Ammon's horn (tissue), 1 donor: ENCODE data around the gene CDR2L.
"Not testable (repeated sequence)": the region's sequence is repeated elsewhere in the genome, so short reads cannot be mapped to it uniquely, and the experiment has no call there.

ENCODE experiments used
- DNase-seq: peaks from one replicate; pipeline ENCODE4 v3.0.0-alpha.2; 2016; ENCODE audit warnings: low spot score

Gene CDR2L

DNA sequence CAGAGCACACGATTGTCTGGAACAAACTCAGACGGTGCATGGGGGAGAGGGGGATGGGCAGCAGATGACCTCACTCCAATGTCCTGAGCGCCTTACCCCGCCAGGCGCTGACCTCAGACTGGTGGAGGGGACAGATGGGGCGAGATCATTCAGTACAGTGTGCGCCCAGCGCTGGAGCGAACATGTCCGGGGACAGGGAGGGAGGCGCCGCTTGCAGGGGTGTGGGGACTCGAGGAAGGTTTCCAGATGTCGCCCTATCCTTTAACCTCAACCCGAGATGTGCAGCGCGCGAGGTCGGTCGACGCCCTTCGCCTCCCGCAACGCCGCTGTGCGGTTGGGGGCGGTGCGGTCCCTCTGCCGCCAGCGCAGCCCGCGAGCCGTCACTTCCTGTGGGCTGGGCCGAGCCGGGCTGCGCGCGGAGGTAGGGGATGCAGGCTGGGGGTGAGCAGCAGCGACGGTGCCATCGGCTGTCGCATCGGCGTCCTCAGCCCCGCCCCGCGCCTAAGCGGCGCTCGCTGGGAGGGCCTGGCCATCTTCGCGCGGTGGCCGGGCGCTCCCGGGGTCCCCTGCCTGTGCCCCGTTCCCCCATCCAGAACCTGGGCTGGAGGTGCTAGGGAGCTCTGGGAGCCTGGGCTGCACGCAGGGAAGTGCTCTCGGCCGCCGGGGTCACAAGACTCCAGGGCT lies 5.3 kb upstream of the CDR2L start:
- DNase-seq: peak; percentile 92

GRCh38 chr17:74982663-74983313 lies 4.6 kb upstream of the CDR2L start:
- DNase-seq: not testable (repeated sequence)

DNA sequence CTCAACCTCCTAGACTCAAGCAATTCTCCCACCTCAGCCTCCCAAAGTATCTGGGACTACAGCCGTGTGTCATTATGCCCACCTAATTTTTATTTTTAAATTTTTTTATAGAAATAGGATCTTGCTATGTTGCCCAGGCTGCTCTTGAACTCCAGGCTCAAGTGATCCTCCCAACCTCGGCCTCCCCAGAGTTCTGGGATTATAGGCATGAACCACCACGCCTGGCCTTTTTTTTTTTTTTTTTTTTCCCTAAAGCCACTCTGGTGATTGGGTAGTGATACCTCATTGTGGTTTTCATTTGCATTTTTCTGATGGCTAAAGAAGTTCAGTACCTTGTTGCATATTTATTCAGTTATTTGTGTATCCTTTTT lies 1.2 kb upstream of the CDR2L start:
- DNase-seq: no peak

- DNase-seq: peak; percentile 83
Measured at GRCh38 chr17:74987909-74988711, 678 bp downstream of the CDR2L start.

DNA sequence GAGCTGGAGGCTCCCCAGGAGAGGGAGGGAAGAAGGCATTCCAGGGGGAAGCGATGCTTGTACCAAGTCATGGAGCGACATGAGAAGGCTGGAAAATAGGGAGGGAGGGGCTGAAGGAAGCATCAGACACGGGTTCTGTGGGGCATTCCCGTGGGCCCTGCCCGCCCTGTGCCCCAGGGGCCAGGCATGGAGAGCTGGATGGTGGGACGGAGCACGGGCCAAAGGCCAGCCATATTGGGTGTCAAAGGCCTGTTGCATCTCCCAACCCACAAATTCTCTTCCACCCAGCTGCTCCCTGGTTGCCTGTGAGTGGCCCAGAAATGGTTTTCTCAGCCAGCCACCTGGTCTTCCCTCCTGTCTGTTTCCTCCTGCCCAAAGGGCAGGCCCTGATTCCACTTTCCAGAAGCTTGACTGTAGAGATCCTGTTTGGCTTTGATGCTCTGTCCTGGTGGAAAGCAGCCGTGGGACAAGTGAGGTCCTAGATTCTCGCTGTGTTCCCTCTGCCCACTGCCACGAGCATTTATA lies 3.2 kb downstream of the CDR2L start:
- DNase-seq: no peak

GRCh38 chr17:74992223-74992622 lies 4.8 kb downstream of the CDR2L start:
- DNase-seq: no peak

DNA sequence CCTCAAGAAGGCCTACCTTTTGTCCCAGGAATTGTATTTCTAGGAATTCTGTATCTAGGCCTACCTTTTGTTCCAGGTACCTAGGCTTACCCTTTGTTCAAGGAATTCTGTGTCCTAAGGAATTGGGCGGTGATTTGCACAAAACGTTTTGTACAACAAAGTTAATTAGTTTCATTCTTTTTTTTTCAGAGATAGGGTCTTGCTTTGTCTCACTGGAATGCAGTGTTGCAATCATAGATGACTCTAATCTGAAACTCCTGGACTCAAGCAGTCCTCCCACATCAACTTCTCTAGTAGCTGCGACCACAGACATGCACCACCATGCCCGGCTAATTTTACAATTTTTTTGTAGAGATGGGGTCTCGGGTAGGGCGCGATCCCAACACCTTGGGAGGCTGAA lies 7.0 kb downstream of the CDR2L start:
- DNase-seq: no peak

GRCh38 chr17:74995847-74996246 lies 8.4 kb downstream of the CDR2L start:
- DNase-seq: no peak

DNA sequence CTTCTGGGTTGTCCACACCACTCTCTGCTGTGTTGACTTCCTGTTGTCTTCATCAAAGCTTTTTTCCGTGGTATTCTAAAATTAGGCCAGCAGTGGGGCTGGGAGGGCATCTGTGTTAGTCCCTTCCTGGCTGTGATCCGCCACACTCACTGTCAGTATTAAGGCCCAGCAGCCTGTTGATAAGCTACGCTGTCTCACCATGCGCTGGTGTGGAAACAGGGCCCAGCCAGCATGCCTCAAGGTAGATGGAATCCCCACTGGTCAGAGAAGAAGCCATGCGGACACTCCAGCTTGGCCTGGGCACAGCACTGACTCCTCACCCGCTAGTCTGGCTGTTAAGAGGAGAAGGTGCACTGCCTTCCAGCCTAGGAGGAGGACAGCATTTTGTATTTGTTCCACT lies 11.4 kb downstream of the CDR2L start:
- DNase-seq: no peak

DNA sequence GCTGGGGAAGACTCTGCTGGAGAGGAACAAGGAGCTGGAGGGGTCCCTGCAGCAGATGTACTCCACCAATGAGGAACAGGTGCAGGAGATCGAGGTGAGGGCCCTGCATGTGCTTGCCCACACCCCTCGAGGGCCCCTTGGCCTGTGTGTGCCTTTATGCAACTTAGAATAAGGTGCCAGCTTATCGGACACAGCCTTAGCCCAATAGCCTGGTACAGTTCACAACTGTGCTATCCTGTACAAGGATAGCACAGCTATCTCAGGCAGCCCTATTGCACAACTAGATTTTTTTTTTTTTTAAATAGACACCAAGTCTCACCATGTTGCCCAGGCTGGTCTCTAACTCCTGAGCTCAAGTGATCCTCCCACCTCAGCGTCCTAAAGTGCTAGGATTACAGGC lies 12.1 kb downstream of the CDR2L start:
- DNase-seq: no peak

DNA sequence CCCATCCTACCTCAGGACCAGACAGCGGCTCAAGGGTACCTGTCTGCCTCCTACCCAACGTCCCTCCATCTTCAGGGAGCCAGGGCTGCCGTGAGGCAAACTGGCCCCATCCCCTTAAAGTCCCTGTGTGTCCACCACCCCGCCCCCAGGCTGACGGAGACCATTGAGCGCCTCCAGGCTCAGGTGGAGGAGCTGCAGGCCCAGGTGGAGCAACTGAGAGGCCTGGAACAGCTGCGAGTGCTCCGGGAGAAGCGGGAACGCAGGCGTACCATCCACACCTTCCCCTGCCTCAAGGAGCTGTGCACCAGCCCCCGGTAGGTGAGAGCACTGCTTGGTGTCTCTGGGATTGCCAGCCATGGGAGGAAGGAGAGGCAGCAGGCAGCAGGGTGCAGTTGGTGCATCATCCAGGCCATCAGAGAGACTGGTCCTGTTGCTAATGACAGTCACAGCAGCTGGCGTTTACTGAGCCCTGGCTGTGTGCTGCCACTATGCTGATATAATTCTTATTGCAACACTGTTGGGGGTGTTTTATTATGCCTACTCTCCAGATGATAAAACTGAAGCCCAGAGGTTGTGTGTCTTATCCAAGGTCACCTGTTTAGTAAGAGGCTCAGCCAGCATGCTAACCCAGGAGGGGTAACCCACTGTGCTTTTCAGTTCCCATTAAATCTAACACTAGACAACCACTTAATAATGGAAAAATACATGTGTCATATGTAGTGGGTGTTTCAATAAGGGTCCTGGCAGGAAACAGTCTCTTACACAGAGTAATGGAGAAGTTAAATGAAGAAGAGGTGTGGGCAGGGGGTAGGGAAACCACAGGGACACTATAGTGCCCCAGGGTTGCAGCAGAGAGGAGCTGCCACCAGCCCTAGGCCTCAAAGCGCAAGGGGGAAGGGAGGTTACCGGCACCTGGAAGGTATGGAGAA lies 14.7 kb downstream of the CDR2L start:
- DNase-seq: peak; percentile 48

GRCh38 chr17:75003070-75003956 lies 15.9 kb downstream of the CDR2L start:
- DNase-seq: no peak

- DNase-seq: no peak
Measured at GRCh38 chr17:75003957-75004355, 16.5 kb downstream of the CDR2L start.

DNA sequence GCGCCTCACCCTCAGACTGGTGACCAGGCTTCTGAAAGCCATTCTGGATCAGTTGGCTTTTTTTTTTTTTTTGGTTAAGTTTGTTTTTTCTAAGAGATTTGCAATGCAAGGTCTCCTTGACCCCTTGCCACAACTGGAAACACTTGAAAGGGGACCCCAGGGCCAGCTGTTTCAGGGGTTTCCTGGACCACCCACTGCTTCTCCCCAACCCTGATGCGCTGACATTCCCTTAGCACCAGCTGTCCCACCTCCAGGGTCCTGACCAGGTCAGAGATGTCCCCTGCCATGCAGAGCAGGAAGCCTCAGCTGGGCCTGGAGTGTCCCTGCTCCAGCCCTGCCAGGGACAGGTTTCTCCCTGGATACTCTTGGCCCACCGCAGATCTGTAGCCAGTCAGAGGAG lies 16.9 kb downstream of the CDR2L start:
- DNase-seq: no peak

DNA sequence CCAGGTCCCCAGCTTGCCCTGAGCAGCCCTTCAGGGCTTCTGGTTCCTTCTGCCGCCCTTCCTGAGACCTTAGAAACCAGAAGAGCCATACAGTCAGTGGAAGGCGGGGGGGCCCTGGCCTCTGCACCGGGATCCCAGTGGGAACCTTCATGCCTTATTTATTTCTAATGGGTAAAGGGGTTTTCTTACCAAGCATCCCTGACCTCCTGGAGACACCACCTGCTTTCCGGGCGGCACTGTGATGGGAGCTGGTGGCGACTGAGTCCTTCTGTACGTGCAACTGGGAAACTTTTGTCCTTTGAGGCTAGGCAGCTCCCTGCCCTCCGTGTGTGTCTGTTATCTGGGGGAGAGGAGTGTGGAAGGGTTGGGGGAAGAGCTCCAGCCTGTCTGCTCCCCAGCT lies 17.9 kb downstream of the CDR2L start:
- no peak for DNase-seq

GRCh38 chr17:75006084-75006483 lies 18.7 kb downstream of the CDR2L start:
- DNase-seq: not testable (repeated sequence)

DNA sequence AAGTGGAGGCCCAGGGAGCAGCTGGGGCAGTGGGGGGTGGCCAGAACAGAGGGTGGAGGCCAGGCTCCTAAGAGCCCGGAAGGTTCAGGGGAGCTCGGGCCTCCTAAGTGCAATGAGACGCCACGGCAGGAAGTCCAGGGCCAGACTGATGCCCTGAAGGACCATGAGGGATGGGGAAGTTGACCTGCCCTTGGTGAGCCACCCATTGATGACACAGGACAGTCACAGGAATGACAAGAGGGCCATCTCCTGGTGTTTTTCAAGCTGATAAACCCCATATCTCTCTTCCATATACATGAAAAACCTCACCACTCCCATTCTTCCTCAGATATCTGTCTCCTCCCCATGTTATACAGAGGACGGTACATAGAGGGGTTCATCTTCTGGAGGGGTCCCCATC lies 19.2 kb downstream of the CDR2L start:
- DNase-seq: no peak

DNA sequence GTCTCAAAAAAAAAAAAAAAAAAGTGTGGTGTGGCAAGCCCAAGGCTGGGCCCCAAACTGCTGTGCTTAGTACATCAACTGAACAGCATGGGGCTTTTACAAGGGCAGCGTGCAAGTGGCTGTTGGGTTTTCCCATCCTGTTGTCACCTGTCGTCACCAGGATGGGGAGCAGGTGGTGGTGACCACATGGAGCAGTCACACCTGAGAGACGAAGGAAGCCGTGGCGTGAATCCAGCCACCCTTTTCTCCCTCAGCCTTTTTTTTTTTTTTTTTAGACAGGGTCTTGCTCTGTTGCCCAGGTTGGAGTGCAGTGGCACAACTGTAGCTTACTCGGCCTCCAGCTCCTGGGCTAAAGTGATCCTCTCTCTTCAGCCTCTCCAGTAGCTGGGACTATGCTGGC lies 20.9 kb downstream of the CDR2L start:
- DNase-seq: no peak

GRCh38 chr17:75009139-75009724 lies 21.8 kb downstream of the CDR2L start:
- no peak for DNase-seq

DNA sequence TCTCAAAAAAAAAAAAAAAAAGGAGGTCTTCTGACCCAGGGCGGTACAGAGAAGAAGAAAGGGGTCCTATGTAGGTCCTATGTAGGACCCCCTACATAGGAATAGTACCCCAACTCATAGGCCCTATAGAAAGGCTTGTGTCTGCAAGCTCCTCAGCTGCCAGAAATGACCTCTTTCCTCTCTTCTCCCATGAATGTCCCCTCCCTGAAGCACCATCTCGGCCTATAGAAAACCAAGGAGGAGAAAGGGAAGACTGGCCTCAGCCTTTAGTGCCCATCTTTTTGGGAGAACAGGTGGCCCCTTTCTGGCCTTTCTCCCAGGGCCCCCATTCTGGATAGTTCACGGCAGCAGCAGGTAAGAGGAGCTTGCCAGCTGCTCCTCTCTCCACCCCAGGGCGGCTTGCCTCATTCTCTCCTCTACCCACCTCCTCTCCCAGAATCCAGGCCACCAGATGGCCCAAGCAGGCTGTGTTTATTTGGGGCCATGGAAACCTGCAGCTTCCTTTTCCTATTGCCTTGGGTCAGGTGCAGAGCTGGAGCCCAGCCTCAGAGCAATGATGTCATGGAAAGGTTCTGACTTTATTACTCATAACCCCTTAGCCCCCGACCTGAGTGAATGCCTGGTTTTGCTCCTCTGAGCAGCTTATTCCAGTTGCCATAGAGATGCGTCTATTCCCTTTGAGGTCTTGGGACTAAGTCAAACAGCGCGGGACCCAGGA lies 23.4 kb downstream of the CDR2L start:
- DNase-seq: no peak
